Panc1 (cell line): ENCODE measurements around the gene DRG1. TPM values are rescaled to one million over a fixed set of nuclear protein-coding genes. Genes with fewer than 3 reads are reported as not detected.

Experiments used
- ATAC-seq: fragments of 200-7000 bp; cut with Tn5 transposase; 2 replicates; pipeline ENCODE4 v1.9.1; 2020; ENCODE audit warnings: mild to moderate bottlenecking, moderate library complexity
- BruUV-seq: library from RNA; stranded (reverse); fragments of 400-500 nt; replicated peaks from 2 replicates; lab custom pipeline; 2021; lab: Mats Ljungman, UMichigan
- CTCF ChIA-PET: fragments of 300-600 bp; sonication (Branson Sonifier 250); formaldehyde crosslinking; loops from one replicate; lab custom pipeline; 2022; ENCODE audit warnings: antibody characterized with exemption; lab: Charles Lee
- POLR2A ChIA-PET: fragments of 300-600 bp; sonication (Branson Sonifier 250); formaldehyde crosslinking; loops from one replicate; lab custom pipeline; 2022; ENCODE audit warnings: antibody characterized with exemption; lab: Charles Lee
- DNase-seq: peaks from one replicate; pipeline ENCODE4 v3.0.0-alpha.2; 2010; ENCODE audit warnings: low read depth, low spot score
- H3K27ac ChIP-seq: 2 replicates; pipeline ENCODE4 v1.5.1; 2011; ENCODE audit warnings: mild to moderate bottlenecking, low read length, inconsistent platforms
- H3K27me3 ChIP-seq: fragments of 200-500 bp; sonication (Bioruptor generic); 2 replicates; pipeline ENCODE4 v1.6.0; 2014; ENCODE audit warnings: low read length, inconsistent platforms; ENCODE audit not compliant: control insufficient read depth, insufficient read depth
- H3K36me3 ChIP-seq: fragments of 200-500 bp; sonication (Bioruptor generic); 2 replicates; pipeline ENCODE4 v1.5.1; 2014; ENCODE audit warnings: inconsistent platforms, mild to moderate bottlenecking, low read length, moderate library complexity; ENCODE audit not compliant: control insufficient read depth, insufficient read depth
- H3K4me1 ChIP-seq: 2 replicates; pipeline ENCODE4 v1.5.1; 2011; ENCODE audit warnings: inconsistent platforms, mild to moderate bottlenecking, low read length, moderate library complexity; ENCODE audit not compliant: control insufficient read depth, insufficient read depth
- H3K4me3 ChIP-seq, 2 experiments: 2 replicates each; pipeline ENCODE4 v1.5.1; 2011 to 2012; ENCODE audit warnings: low read depth in 2 of 2, low read length in 2 of 2, mild to moderate bottlenecking in 2 of 2, inconsistent platforms in 1 of 2, moderate library complexity in 1 of 2
- H3K9me3 ChIP-seq: fragments of 200-500 bp; sonication (Bioruptor generic); 2 replicates; pipeline ENCODE4 v1.5.1; 2014; ENCODE audit warnings: low read depth, mild to moderate bottlenecking, inconsistent platforms, low read length, moderate library complexity; ENCODE audit not compliant: control insufficient read depth, insufficient read depth
- POLR2AphosphoS5 ChIP-seq: IDR thresholded peaks from 2 replicates; pipeline ENCODE4 v1.6.1; 2012; ENCODE audit warnings: mild to moderate bottlenecking, low read depth, low read length, moderate library complexity
- SIN3A ChIP-seq: IDR thresholded peaks from 2 replicates; pipeline ENCODE4 v1.6.1; 2012; ENCODE audit warnings: low read depth, mild to moderate bottlenecking, low read length, moderate library complexity, borderline replicate concordance; ENCODE audit not compliant: insufficient read depth
- TCF7L2 ChIP-seq: IDR thresholded peaks from 2 replicates; pipeline ENCODE4 v1.6.1; 2011; ENCODE audit warnings: mild to moderate bottlenecking, low read depth, low read length, inconsistent platforms
- in situ Hi-C: cut with HindIII; loops from 2 replicates; pipeline ENCODE4 v1.10.0; 2016; ENCODE audit warnings: low sequenced_read_pairs, low pct_unique_long_range_greater_than_20kb
- intact Hi-C: fragments of 100-400 bp; cut with micrococcal nuclease; formaldehyde crosslinking; loops from one replicate; pipeline ENCODE4 v1.10.0; 2022; ENCODE audit not compliant: unreplicated experiment
- total RNA-seq: library from RNA; stranded (reverse); gene quantifications from one replicate; pipeline ENCODE4 v1.2.1, GENCODE V29; 2021; ENCODE audit not compliant: unreplicated experiment
- TF ChIP-seq, protein P1 (sequence below), 2 experiments: IDR thresholded peaks; 2 replicates each; pipeline ENCODE4 v1.6.1; 2011 to 2012; ENCODE audit warnings: low read depth in 2 of 2, control low read depth in 1 of 2, low read length in 1 of 2, mild to moderate bottlenecking in 1 of 2, moderate library complexity in 1 of 2; ENCODE audit not compliant: insufficient read depth in 1 of 2
- TF ChIP-seq, protein P2 (sequence below): fragments of 450-650 bp; IDR thresholded peaks from 2 replicates; pipeline ENCODE4 v1.5.1; 2017; ENCODE audit warnings: mild to moderate bottlenecking

DRG1 gene
- total RNA-seq, 1 experiment from 2014 or later, result 51.2 TPM

DNA sequence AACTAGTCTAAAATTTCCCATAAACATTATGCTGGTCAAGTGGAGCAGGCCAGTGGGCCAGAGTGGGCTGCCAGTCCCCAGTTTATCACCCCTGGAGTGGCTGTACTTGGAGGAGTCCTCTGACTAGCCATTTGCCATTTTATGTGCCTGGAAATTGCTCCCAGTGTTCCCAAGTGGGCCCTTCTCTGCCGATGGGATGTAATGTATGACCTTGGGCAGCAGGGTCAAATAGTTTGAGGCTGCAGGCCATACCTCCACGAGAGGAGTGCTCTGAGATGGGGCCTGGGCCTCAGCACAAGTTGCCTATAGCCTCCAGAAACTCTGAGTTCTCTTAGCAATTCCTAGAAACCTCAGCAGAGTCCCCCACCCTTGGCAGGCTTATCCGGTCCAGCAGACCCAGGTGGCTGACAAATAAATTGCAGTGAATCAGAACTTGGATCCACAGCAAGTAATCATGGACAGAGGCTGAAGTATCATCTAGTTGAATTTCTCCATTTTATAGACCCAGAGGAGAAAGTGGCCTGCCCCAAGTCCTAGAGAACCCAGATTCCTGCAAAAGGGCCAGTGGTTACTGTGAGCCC, 35.4 kb upstream of the DRG1 start:
- no peaks in the 10 kb centered on the region for H3K27me3 ChIP-seq
- TF ChIP-seq SIN3A, result no peak
- TF ChIP-seq, protein P1, sequence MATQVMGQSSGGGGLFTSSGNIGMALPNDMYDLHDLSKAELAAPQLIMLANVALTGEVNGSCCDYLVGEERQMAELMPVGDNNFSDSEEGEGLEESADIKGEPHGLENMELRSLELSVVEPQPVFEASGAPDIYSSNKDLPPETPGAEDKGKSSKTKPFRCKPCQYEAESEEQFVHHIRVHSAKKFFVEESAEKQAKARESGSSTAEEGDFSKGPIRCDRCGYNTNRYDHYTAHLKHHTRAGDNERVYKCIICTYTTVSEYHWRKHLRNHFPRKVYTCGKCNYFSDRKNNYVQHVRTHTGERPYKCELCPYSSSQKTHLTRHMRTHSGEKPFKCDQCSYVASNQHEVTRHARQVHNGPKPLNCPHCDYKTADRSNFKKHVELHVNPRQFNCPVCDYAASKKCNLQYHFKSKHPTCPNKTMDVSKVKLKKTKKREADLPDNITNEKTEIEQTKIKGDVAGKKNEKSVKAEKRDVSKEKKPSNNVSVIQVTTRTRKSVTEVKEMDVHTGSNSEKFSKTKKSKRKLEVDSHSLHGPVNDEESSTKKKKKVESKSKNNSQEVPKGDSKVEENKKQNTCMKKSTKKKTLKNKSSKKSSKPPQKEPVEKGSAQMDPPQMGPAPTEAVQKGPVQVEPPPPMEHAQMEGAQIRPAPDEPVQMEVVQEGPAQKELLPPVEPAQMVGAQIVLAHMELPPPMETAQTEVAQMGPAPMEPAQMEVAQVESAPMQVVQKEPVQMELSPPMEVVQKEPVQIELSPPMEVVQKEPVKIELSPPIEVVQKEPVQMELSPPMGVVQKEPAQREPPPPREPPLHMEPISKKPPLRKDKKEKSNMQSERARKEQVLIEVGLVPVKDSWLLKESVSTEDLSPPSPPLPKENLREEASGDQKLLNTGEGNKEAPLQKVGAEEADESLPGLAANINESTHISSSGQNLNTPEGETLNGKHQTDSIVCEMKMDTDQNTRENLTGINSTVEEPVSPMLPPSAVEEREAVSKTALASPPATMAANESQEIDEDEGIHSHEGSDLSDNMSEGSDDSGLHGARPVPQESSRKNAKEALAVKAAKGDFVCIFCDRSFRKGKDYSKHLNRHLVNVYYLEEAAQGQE (IDR thresholded peaks at IDR 0.05; ENCODE audit: insufficient read depth in 1 of 2, low read depth in 2 of 2, low read length in 1 of 2), result no peak
- TF ChIP-seq, protein P2, sequence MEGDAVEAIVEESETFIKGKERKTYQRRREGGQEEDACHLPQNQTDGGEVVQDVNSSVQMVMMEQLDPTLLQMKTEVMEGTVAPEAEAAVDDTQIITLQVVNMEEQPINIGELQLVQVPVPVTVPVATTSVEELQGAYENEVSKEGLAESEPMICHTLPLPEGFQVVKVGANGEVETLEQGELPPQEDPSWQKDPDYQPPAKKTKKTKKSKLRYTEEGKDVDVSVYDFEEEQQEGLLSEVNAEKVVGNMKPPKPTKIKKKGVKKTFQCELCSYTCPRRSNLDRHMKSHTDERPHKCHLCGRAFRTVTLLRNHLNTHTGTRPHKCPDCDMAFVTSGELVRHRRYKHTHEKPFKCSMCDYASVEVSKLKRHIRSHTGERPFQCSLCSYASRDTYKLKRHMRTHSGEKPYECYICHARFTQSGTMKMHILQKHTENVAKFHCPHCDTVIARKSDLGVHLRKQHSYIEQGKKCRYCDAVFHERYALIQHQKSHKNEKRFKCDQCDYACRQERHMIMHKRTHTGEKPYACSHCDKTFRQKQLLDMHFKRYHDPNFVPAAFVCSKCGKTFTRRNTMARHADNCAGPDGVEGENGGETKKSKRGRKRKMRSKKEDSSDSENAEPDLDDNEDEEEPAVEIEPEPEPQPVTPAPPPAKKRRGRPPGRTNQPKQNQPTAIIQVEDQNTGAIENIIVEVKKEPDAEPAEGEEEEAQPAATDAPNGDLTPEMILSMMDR, result no peak
- TF ChIP-seq TCF7L2, result no peak
- TF ChIP-seq POLR2AphosphoS5, result no peak
- intact Hi-C loops (no loop called here), in situ Hi-C loops (no loop called here)
- H3K9me3 ChIP-seq, result no peaks in the 10 kb centered on the region
- no peak overlapping the region for H3K4me3 ChIP-seq
- H3K4me1 ChIP-seq, result no peaks in the 10 kb centered on the region
- BruUV-seq, result no TSS peak
- H3K36me3 ChIP-seq, result no peaks in the 10 kb centered on the region
- no peak for ATAC-seq
- DNase-seq, result no peak
- no peak overlapping the region for H3K27ac ChIP-seq
- ChIA-PET POLR2A (no interaction called here), CTCF (no interaction called here)

- ATAC-seq (no peak), DNase-seq (no peak)
- ChIA-PET CTCF (no interaction called here), POLR2A (no interaction called here)
- Histone ChIP-seq H3K36me3 (no peaks in the 10 kb centered on the region), H3K27me3 (no peaks in the 10 kb centered on the region), H3K27ac (no peak overlapping the region), H3K9me3 (no peaks in the 10 kb centered on the region), H3K4me3 (no peak overlapping the region), H3K4me1 (no peaks in the 10 kb centered on the region)
- BruUV-seq, result no TSS peak
- intact Hi-C loops, result no loop called here
- TF ChIP-seq POLR2AphosphoS5, result no peak
- TF ChIP-seq SIN3A, result no peak
- TF ChIP-seq, protein P2, result no peak
- TF ChIP-seq, protein P1 (IDR thresholded peaks at IDR 0.05; ENCODE audit: insufficient read depth in 1 of 2, low read depth in 2 of 2, low read length in 1 of 2), result no peak
- TF ChIP-seq TCF7L2, result no peak
- in situ Hi-C loops, result no loop called here
Observed at GRCh38 chr22:31367426-31367825, 32.0 kb upstream of the DRG1 start.
